ENCODE measurements around the gene ACP7.
A peak's percentile ranks its signal among the peaks of the same experiment; 100 is the strongest.

Gene ACP7

GRCh38 chr19:39047073-39047472 lies 37.1 kb upstream of the ACP7 start:
- Histone ChIP-seq H3K4me2 (ENCODE audit: low read length) (no peak overlapping the region), H3K9me2 (replicated peaks; ENCODE audit: control insufficient read depth, low read length) (no peaks in the 10 kb centered on the region), H4K20me1 (ENCODE audit: control insufficient read depth, insufficient read depth, low read depth, low read length) (no peaks in the 10 kb centered on the region), H3F3A (ENCODE audit: control insufficient read depth, insufficient read depth) (no peaks in the 10 kb centered on the region), H3K4me3 (ENCODE audit: low read length) (no peak overlapping the region), H3K27me3 (ENCODE audit: control insufficient read depth, low read length) (no peaks in the 10 kb centered on the region), H3K27ac (ENCODE audit: low read depth, low read length) (no peak overlapping the region), H3K4me1 (ENCODE audit: control insufficient read depth, low read length) (peaks cover 8% of the 10 kb centered on the region), H3K79me2 (ENCODE audit: control insufficient read depth, low read length) (no peaks in the 10 kb centered on the region), H3K9me3 (ENCODE audit: control insufficient read depth, insufficient read depth, low read length) (0 out of 2 replicates have a peak, but pooled peaks cover 5% of the 10 kb centered on the region), H3K36me3 (ENCODE audit: control insufficient read depth, low read length) (no peaks in the 10 kb centered on the region)
- TF ChIP-seq, protein P1, sequence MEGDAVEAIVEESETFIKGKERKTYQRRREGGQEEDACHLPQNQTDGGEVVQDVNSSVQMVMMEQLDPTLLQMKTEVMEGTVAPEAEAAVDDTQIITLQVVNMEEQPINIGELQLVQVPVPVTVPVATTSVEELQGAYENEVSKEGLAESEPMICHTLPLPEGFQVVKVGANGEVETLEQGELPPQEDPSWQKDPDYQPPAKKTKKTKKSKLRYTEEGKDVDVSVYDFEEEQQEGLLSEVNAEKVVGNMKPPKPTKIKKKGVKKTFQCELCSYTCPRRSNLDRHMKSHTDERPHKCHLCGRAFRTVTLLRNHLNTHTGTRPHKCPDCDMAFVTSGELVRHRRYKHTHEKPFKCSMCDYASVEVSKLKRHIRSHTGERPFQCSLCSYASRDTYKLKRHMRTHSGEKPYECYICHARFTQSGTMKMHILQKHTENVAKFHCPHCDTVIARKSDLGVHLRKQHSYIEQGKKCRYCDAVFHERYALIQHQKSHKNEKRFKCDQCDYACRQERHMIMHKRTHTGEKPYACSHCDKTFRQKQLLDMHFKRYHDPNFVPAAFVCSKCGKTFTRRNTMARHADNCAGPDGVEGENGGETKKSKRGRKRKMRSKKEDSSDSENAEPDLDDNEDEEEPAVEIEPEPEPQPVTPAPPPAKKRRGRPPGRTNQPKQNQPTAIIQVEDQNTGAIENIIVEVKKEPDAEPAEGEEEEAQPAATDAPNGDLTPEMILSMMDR (IDR thresholded peaks at IDR 0.05; ENCODE audit: low read depth, low read length, poor library complexity, severe bottlenecking), result no peak

GRCh38 chr19:39052243-39052746 lies 31.9 kb upstream of the ACP7 start:
- Histone ChIP-seq H3K9me3 (ENCODE audit: control insufficient read depth, insufficient read depth, low read length) (no peaks in the 10 kb centered on the region), H3F3A (ENCODE audit: control insufficient read depth, insufficient read depth) (no peaks in the 10 kb centered on the region), H3K27me3 (ENCODE audit: control insufficient read depth, low read length) (no peaks in the 10 kb centered on the region), H3K4me3 (ENCODE audit: low read length) (no peak overlapping the region), H3K9me2 (replicated peaks; ENCODE audit: control insufficient read depth, low read length) (no peaks in the 10 kb centered on the region), H3K27ac (ENCODE audit: low read depth, low read length) (no peak overlapping the region), H3K4me2 (ENCODE audit: low read length) (no peak overlapping the region), H3K79me2 (ENCODE audit: control insufficient read depth, low read length) (no peaks in the 10 kb centered on the region), H3K4me1 (ENCODE audit: control insufficient read depth, low read length) (no peaks in the 10 kb centered on the region), H3K36me3 (ENCODE audit: control insufficient read depth, low read length) (no peaks in the 10 kb centered on the region), H4K20me1 (ENCODE audit: control insufficient read depth, insufficient read depth, low read depth, low read length) (no peaks in the 10 kb centered on the region)
- TF ChIP-seq EZH2phosphoT487 (IDR thresholded peaks at IDR 0.05; ENCODE audit: borderline replicate concordance, low read length), result no peak
- TF ChIP-seq, protein P1 (IDR thresholded peaks at IDR 0.05; ENCODE audit: low read depth, low read length, poor library complexity, severe bottlenecking), result peak; percentile 96

DNA sequence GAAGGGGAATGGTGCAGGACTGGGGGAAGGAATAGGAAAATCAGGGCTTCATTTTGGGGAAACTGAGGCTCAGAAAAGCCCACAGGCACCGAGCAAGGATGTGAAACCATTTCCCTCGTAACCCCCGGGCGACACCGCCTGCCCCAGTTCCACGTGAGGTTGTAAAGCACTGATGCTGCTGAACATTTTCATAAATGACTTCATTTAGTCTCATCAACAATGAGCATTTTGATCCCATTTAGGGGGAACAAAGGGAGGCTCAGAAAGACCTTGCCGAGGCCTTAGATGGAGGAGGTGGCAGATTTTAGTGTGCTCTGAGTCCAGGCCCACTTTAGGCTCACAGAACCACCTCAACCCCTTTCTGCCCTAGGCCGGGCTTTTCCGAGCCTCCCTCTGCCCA lies 31.3 kb upstream of the ACP7 start:
- H3K4me3 ChIP-seq (ENCODE audit: low read length), result no peak overlapping the region
- no peaks in the 10 kb centered on the region for H3K79me2 ChIP-seq (ENCODE audit: control insufficient read depth, low read length)
- no peak overlapping the region for H3K27ac ChIP-seq (ENCODE audit: low read depth, low read length)
- no peak overlapping the region for H3K4me2 ChIP-seq (ENCODE audit: low read length)
- no peaks in the 10 kb centered on the region for H3K9me2 ChIP-seq (replicated peaks; ENCODE audit: control insufficient read depth, low read length)
- H3K36me3 ChIP-seq (ENCODE audit: control insufficient read depth, low read length), result no peaks in the 10 kb centered on the region
- no peaks in the 10 kb centered on the region for H4K20me1 ChIP-seq (ENCODE audit: control insufficient read depth, insufficient read depth, low read depth, low read length)
- H3F3A ChIP-seq (ENCODE audit: control insufficient read depth, insufficient read depth), result no peaks in the 10 kb centered on the region
- no peaks in the 10 kb centered on the region for H3K9me3 ChIP-seq (ENCODE audit: control insufficient read depth, insufficient read depth, low read length)
- no peak for TF ChIP-seq EZH2phosphoT487 (IDR thresholded peaks at IDR 0.05; ENCODE audit: borderline replicate concordance, low read length)
- TF ChIP-seq, protein P1 (IDR thresholded peaks at IDR 0.05; ENCODE audit: low read depth, low read length, poor library complexity, severe bottlenecking), result no peak
- no peaks in the 10 kb centered on the region for H3K27me3 ChIP-seq (ENCODE audit: control insufficient read depth, low read length)
- no peaks in the 10 kb centered on the region for H3K4me1 ChIP-seq (ENCODE audit: control insufficient read depth, low read length)
